GM12891 (cell line): Measurements from ENCODE around the gene GPR162.
A peak's percentile ranks its signal among the peaks of the same experiment; 100 is the strongest.
"Not testable (repeated sequence)": the region's sequence is repeated elsewhere in the genome, so short reads cannot be mapped to it uniquely, and the experiment has no call there.

Experiments used
- DNase-seq: peaks from one replicate; pipeline ENCODE4 v3.0.0; 2011; ENCODE audit warnings: low spot score; ENCODE audit not compliant: insufficient read length
- FAIRE-seq: peaks from 2 replicates; lab custom pipeline; 2011; peaks lifted over from hg19 to GRCh38; lab: Jason Lieb, UNC
- PAX5 ChIP-seq: IDR thresholded peaks from 2 replicates; pipeline ENCODE4 v1.6.1; 2011; ENCODE audit warnings: low read length, moderate library complexity, mild to moderate bottlenecking; ENCODE audit not compliant: insufficient read depth, severe bottlenecking
- POLR2A ChIP-seq: IDR thresholded peaks from 2 replicates; pipeline ENCODE4 v1.6.1; 2011; ENCODE audit warnings: low read depth, low read length, control low read depth
- POLR2AphosphoS5 ChIP-seq: IDR thresholded peaks from 2 replicates; pipeline ENCODE4 v1.6.1; 2011; ENCODE audit warnings: low read depth, low read length, control low read depth
- POU2F2 ChIP-seq: IDR thresholded peaks from 2 replicates; pipeline ENCODE4 v1.6.1; 2011; ENCODE audit warnings: low read depth, mild to moderate bottlenecking, control low read depth, low read length, moderate library complexity
- SPI1 ChIP-seq: IDR thresholded peaks from 2 replicates; pipeline ENCODE4 v1.6.1; 2011; ENCODE audit warnings: low read depth, low read length, control low read depth
- TAF1 ChIP-seq: IDR thresholded peaks from 2 replicates; pipeline ENCODE4 v1.6.1; 2011; ENCODE audit warnings: low read depth, low read length, control low read depth

GPR162 gene

GRCh38 chr12:6872073-6873048 is 50.7 kb downstream of the GPR162 start:
- FAIRE-seq, result peak; percentile 93
- peak; percentile 76 for DNase-seq
- TF ChIP-seq PAX5, result no peak
- TF ChIP-seq POLR2A, result 0 out of 2 replicates have a peak, but pooled peaks have one; percentile 24

- TF ChIP-seq PAX5 (no peak), POLR2A (peak; percentile 17; the same call in 1 of the 2 replicates), POLR2AphosphoS5 (no peak; the same call in none of the 2 replicates), POU2F2 (no peak), TAF1 (peak; percentile 54), SPI1 (peak; percentile 35; the same call in 1 of the 2 replicates)
- DNase-seq (peak; percentile 96), FAIRE-seq (peak; percentile 90)
Observed at GRCh38 chr12:6873094-6874014, 51.7 kb downstream of the GPR162 start, which contains the start of gene SPSB2. Gene SPSB2, minus strand, starts transcription at chr12:6873303. Its CDS starts 402 bp downstream, at chr12:6872901.

GRCh38 chr12:6874015-6874368 is 52.4 kb downstream of the GPR162 start:
- FAIRE-seq, DNase-seq: not testable (repeated sequence)
